ENCODE results near the gene TEX2.
"Not testable (repeated sequence)": the region's sequence is repeated elsewhere in the genome, so short reads cannot be mapped to it uniquely, and the experiment has no call there.

Gene TEX2

GRCh38 chr17:64212122-64212521 lies 50.9 kb downstream of the TEX2 start:
- Histone ChIP-seq H3K4me1 (ENCODE audit: control insufficient read depth, insufficient read depth, low read length, poor library complexity, severe bottlenecking) (peaks cover 32% of the 10 kb centered on the region), H3K4me3 (ENCODE audit: extremely low read depth, insufficient read depth, low read length, poor library complexity, severe bottlenecking) (no peak overlapping the region), H3K27ac (ENCODE audit: low read depth, low read length, severe bottlenecking) (peak overlapping the region; percentile 93), H3K9me3 (ENCODE audit: control insufficient read depth, low read length) (no peaks in the 10 kb centered on the region), H3K36me3 (ENCODE audit: control insufficient read depth, insufficient read depth, low read length) (peaks cover 13% of the 10 kb centered on the region)
- 86% methylated on average over 1 of the region's 2 CpGs; no CpG with 5 or more reads in 1 of the 2 experiments for WGBS, 2 experiments (ENCODE audit: insufficient coverage in 2 of 2)

- Histone ChIP-seq H3K9me3 (ENCODE audit: control insufficient read depth, low read length) (no peaks in the 10 kb centered on the region), H3K27ac (ENCODE audit: low read depth, low read length, severe bottlenecking) (no peak overlapping the region), H3K4me3 (ENCODE audit: extremely low read depth, insufficient read depth, low read length, poor library complexity, severe bottlenecking) (no peak overlapping the region), H3K36me3 (ENCODE audit: control insufficient read depth, insufficient read depth, low read length) (peaks cover 13% of the 10 kb centered on the region), H3K4me1 (ENCODE audit: control insufficient read depth, insufficient read depth, low read length, poor library complexity, severe bottlenecking) (peaks cover 17% of the 10 kb centered on the region)
- WGBS, 2 experiments (ENCODE audit: insufficient coverage in 2 of 2) = 89 to 100% methylated on average over 3 of the region's 6 CpGs
Measured at GRCh38 chr17:64209983-64210382, 53.1 kb downstream of the TEX2 start.

GRCh38 chr17:64209356-64209941 lies 53.6 kb downstream of the TEX2 start:
- H3K27ac ChIP-seq (ENCODE audit: low read depth, low read length, severe bottlenecking) = no peak overlapping the region
- WGBS, 2 experiments (ENCODE audit: insufficient coverage in 2 of 2) = 94% methylated on average over 2 of the region's 5 CpGs; no CpG with 5 or more reads in 1 of the 2 experiments
- H3K4me1 ChIP-seq (ENCODE audit: control insufficient read depth, insufficient read depth, low read length, poor library complexity, severe bottlenecking) = peaks cover 17% of the 10 kb centered on the region
- peaks cover 13% of the 10 kb centered on the region for H3K36me3 ChIP-seq (ENCODE audit: control insufficient read depth, insufficient read depth, low read length)
- no peaks in the 10 kb centered on the region for H3K9me3 ChIP-seq (ENCODE audit: control insufficient read depth, low read length)
- no peak overlapping the region for H3K4me3 ChIP-seq (ENCODE audit: extremely low read depth, insufficient read depth, low read length, poor library complexity, severe bottlenecking)

- peaks cover 18% of the 10 kb centered on the region for H3K4me1 ChIP-seq (ENCODE audit: control insufficient read depth, insufficient read depth, low read length, poor library complexity, severe bottlenecking)
- H3K36me3 ChIP-seq (ENCODE audit: control insufficient read depth, insufficient read depth, low read length); H3K27ac ChIP-seq (ENCODE audit: low read depth, low read length, severe bottlenecking); H3K9me3 ChIP-seq (ENCODE audit: control insufficient read depth, low read length); H3K4me3 ChIP-seq (ENCODE audit: extremely low read depth, insufficient read depth, low read length, poor library complexity, severe bottlenecking): not testable (repeated sequence)
Measured at GRCh38 chr17:64208656-64209055, 54.4 kb downstream of the TEX2 start.

- Histone ChIP-seq H3K27ac (ENCODE audit: low read depth, low read length, severe bottlenecking) (no peak overlapping the region), H3K9me3 (ENCODE audit: control insufficient read depth, low read length) (no peaks in the 10 kb centered on the region), H3K4me1 (ENCODE audit: control insufficient read depth, insufficient read depth, low read length, poor library complexity, severe bottlenecking) (peaks cover 25% of the 10 kb centered on the region), H3K36me3 (ENCODE audit: control insufficient read depth, insufficient read depth, low read length) (no peaks in the 10 kb centered on the region), H3K4me3 (ENCODE audit: extremely low read depth, insufficient read depth, low read length, poor library complexity, severe bottlenecking) (no peak overlapping the region)
- WGBS, 2 experiments (ENCODE audit: insufficient coverage in 2 of 2) = 89 to 92% methylated on average over 1 of the region's 2 CpGs
Measured at GRCh38 chr17:64205804-64206203, 57.3 kb downstream of the TEX2 start.

- Histone ChIP-seq H3K36me3 (ENCODE audit: control insufficient read depth, insufficient read depth, low read length) (no peaks in the 10 kb centered on the region), H3K9me3 (ENCODE audit: control insufficient read depth, low read length) (no peaks in the 10 kb centered on the region), H3K27ac (ENCODE audit: low read depth, low read length, severe bottlenecking) (no peak overlapping the region), H3K4me3 (ENCODE audit: extremely low read depth, insufficient read depth, low read length, poor library complexity, severe bottlenecking) (no peak overlapping the region), H3K4me1 (ENCODE audit: control insufficient read depth, insufficient read depth, low read length, poor library complexity, severe bottlenecking) (peaks cover 33% of the 10 kb centered on the region)
- 53 to 100% methylated on average over 1 to 3 of the region's 4 CpGs for WGBS, 2 experiments (ENCODE audit: insufficient coverage in 2 of 2)
Measured at GRCh38 chr17:64203630-64204029, 59.4 kb downstream of the TEX2 start.

- WGBS, 2 experiments (ENCODE audit: insufficient coverage in 2 of 2) = 69 to 73% methylated on average over 3 to 4 of the region's 5 CpGs
- no peak overlapping the region for H3K4me3 ChIP-seq (ENCODE audit: extremely low read depth, insufficient read depth, low read length, poor library complexity, severe bottlenecking)
- peak overlapping the region; percentile 84 for H3K27ac ChIP-seq (ENCODE audit: low read depth, low read length, severe bottlenecking)
- peaks cover 33% of the 10 kb centered on the region for H3K4me1 ChIP-seq (ENCODE audit: control insufficient read depth, insufficient read depth, low read length, poor library complexity, severe bottlenecking)
- no peaks in the 10 kb centered on the region for H3K36me3 ChIP-seq (ENCODE audit: control insufficient read depth, insufficient read depth, low read length)
- H3K9me3 ChIP-seq (ENCODE audit: control insufficient read depth, low read length) = no peaks in the 10 kb centered on the region
Measured at GRCh38 chr17:64202683-64203344, 60.2 kb downstream of the TEX2 start.

- Histone ChIP-seq H3K9me3 (ENCODE audit: control insufficient read depth, low read length) (no peaks in the 10 kb centered on the region), H3K4me1 (ENCODE audit: control insufficient read depth, insufficient read depth, low read length, poor library complexity, severe bottlenecking) (peaks cover 35% of the 10 kb centered on the region), H3K27ac (ENCODE audit: low read depth, low read length, severe bottlenecking) (no peak overlapping the region), H3K36me3 (ENCODE audit: control insufficient read depth, insufficient read depth, low read length) (no peaks in the 10 kb centered on the region), H3K4me3 (ENCODE audit: extremely low read depth, insufficient read depth, low read length, poor library complexity, severe bottlenecking) (no peak overlapping the region)
- 60 to 71% methylated on average over 1 to 2 of the region's 3 CpGs for WGBS, 2 experiments (ENCODE audit: insufficient coverage in 2 of 2)
Measured at GRCh38 chr17:64200080-64201032, 62.7 kb downstream of the TEX2 start.

- H3K36me3 ChIP-seq (ENCODE audit: control insufficient read depth, insufficient read depth, low read length) = no peaks in the 10 kb centered on the region
- H3K4me3 ChIP-seq (ENCODE audit: extremely low read depth, insufficient read depth, low read length, poor library complexity, severe bottlenecking) = no peak overlapping the region
- H3K4me1 ChIP-seq (ENCODE audit: control insufficient read depth, insufficient read depth, low read length, poor library complexity, severe bottlenecking) = peaks cover 32% of the 10 kb centered on the region
- H3K9me3 ChIP-seq (ENCODE audit: control insufficient read depth, low read length) = no peaks in the 10 kb centered on the region
- WGBS, 2 experiments (ENCODE audit: insufficient coverage in 2 of 2) = 95 to 100% methylated on average over 2 of the region's 5 CpGs
- H3K27ac ChIP-seq (ENCODE audit: low read depth, low read length, severe bottlenecking) = no peak overlapping the region
Measured at GRCh38 chr17:64198331-64199090, 64.5 kb downstream of the TEX2 start.

- H3K27ac ChIP-seq (ENCODE audit: low read depth, low read length, severe bottlenecking) = peak overlapping the region; percentile 45
- WGBS, 2 experiments (ENCODE audit: insufficient coverage in 2 of 2) = 75 to 100% methylated on average over 1 of the region's 4 CpGs
- H3K4me1 ChIP-seq (ENCODE audit: control insufficient read depth, insufficient read depth, low read length, poor library complexity, severe bottlenecking) = peaks cover 13% of the 10 kb centered on the region
- no peaks in the 10 kb centered on the region for H3K9me3 ChIP-seq (ENCODE audit: control insufficient read depth, low read length)
- H3K4me3 ChIP-seq (ENCODE audit: extremely low read depth, insufficient read depth, low read length, poor library complexity, severe bottlenecking) = no peak overlapping the region
- H3K36me3 ChIP-seq (ENCODE audit: control insufficient read depth, insufficient read depth, low read length) = peaks cover 10% of the 10 kb centered on the region
Measured at GRCh38 chr17:64196601-64197000, 66.5 kb downstream of the TEX2 start.

Measured in mesodermal cell (in vitro differentiated cells).